HG03342 (cell line): ENCODE measurements around the gene BICRAL.
"Not testable (repeated sequence)": the region's sequence is repeated elsewhere in the genome, so short reads cannot be mapped to it uniquely, and the experiment has no call there.

ENCODE experiments used
- ATAC-seq: cut with Tn5 transposase; IDR thresholded peaks from one replicate; pipeline ENCODE4 v1.9.1; 2021; ENCODE audit warnings: mild to moderate bottlenecking, moderate library complexity; ENCODE audit not compliant: unreplicated experiment

Gene BICRAL

GRCh38 chr6:42781796-42782688 is at the start of gene BICRAL:
Gene BICRAL, plus strand, starts transcription at chr6:42782052. Its CDS starts 39,971 bp downstream, at chr6:42822023.
- no peak for ATAC-seq

GRCh38 chr6:42733867-42734481 is 47.9 kb upstream of the BICRAL start:
- ATAC-seq, result not testable (repeated sequence)

- no peak for ATAC-seq
Observed at GRCh38 chr6:42735976-42736375, 45.9 kb upstream of the BICRAL start.

- no peak for ATAC-seq
Observed at GRCh38 chr6:42740725-42741124, 41.1 kb upstream of the BICRAL start.

GRCh38 chr6:42742116-42742894 is 39.5 kb upstream of the BICRAL start:
- no peak for ATAC-seq

- no peak for ATAC-seq
Observed at GRCh38 chr6:42744351-42744893, 37.4 kb upstream of the BICRAL start.

GRCh38 chr6:42745083-42745639 is 36.7 kb upstream of the BICRAL start:
- no peak for ATAC-seq

GRCh38 chr6:42745640-42746462 is 36.0 kb upstream of the BICRAL start, which contains the start of gene TBCC:
Gene TBCC, minus strand, starts transcription at chr6:42746103. Its CDS starts 30 bp downstream, at chr6:42746073.
- ATAC-seq, result peak; percentile 80

- ATAC-seq, result peak; percentile 55
Observed at GRCh38 chr6:42746463-42747391, 35.1 kb upstream of the BICRAL start.

- no peak for ATAC-seq
Observed at GRCh38 chr6:42748203-42748898, 33.5 kb upstream of the BICRAL start.

- no peak for ATAC-seq
Observed at GRCh38 chr6:42751055-42751454, 30.8 kb upstream of the BICRAL start.

- no peak for ATAC-seq
Observed at GRCh38 chr6:42754759-42755158, 27.1 kb upstream of the BICRAL start.

GRCh38 chr6:42756722-42757121 is 25.1 kb upstream of the BICRAL start:
- no peak for ATAC-seq

GRCh38 chr6:42758756-42759430 is 23.0 kb upstream of the BICRAL start:
- no peak for ATAC-seq

GRCh38 chr6:42761287-42762067 is 20.4 kb upstream of the BICRAL start:
- ATAC-seq, result no peak

- ATAC-seq, result no peak
Observed at GRCh38 chr6:42762426-42762859, 19.4 kb upstream of the BICRAL start.

GRCh38 chr6:42762950-42763349 is 18.9 kb upstream of the BICRAL start:
- no peak for ATAC-seq
